Neural cell (in vitro differentiated cells): ENCODE measurements around the gene COG7. TPM values are rescaled to one million over a fixed set of nuclear protein-coding genes. Genes with fewer than 3 reads are reported as not detected.

Source experiments
- H2AFZ ChIP-seq: fragments of 200-600, 300-800 bp; sonication (generic), shearing (Covaris generic); 2 replicates; pipeline ENCODE4 v1.6.0; 2014; ENCODE audit warnings: low read depth, mild to moderate bottlenecking, antibody characterized with exemption, low read length, moderate library complexity
- H3F3A ChIP-seq: fragments of 200-600 bp; shearing (Covaris generic); 2 replicates; pipeline ENCODE4 v1.6.1; 2016; ENCODE audit warnings: mild to moderate bottlenecking, moderate library complexity, mixed read lengths, antibody characterized with exemption, low read length; ENCODE audit not compliant: insufficient read depth, poor library complexity, severe bottlenecking
- H3K27ac ChIP-seq: fragments of 200-600, 300-800 bp; sonication (generic), shearing (Covaris generic); 2 replicates; pipeline ENCODE4 v1.5.1; 2014; ENCODE audit warnings: mild to moderate bottlenecking, low read length, moderate library complexity
- H3K27me3 ChIP-seq: fragments of 300-800, 200-600 bp; sonication (generic), shearing (Covaris generic); 2 replicates; pipeline ENCODE4 v1.6.0; 2014; ENCODE audit warnings: mild to moderate bottlenecking, low read depth, low read length, moderate library complexity; ENCODE audit not compliant: insufficient read depth
- H3K36me3 ChIP-seq: fragments of 300-800, 200-600 bp; sonication (generic), shearing (Covaris generic); 2 replicates; pipeline ENCODE4 v1.5.1; 2014; ENCODE audit warnings: mild to moderate bottlenecking, antibody characterized with exemption, low read length, moderate library complexity; ENCODE audit not compliant: insufficient read depth
- H3K4me2 ChIP-seq: fragments of 300-800, 200-600 bp; sonication (generic), shearing (Covaris generic); 2 replicates; pipeline ENCODE4 v1.6.0; 2014; ENCODE audit warnings: mild to moderate bottlenecking, low read length
- H3K4me3 ChIP-seq: fragments of 300-800, 200-600 bp; sonication (generic), shearing (Covaris generic); 2 replicates; pipeline ENCODE4 v1.5.1; 2014; ENCODE audit warnings: mild to moderate bottlenecking, low read length, moderate library complexity
- H3K79me2 ChIP-seq: fragments of 200-600 bp; shearing (Covaris generic); replicated peaks from 2 replicates; pipeline ENCODE4 v1.6.0; 2014; ENCODE audit warnings: mild to moderate bottlenecking, low read length, moderate library complexity; ENCODE audit not compliant: insufficient read depth
- H3K9ac ChIP-seq: fragments of 300-800, 200-600 bp; sonication (generic), shearing (Covaris generic); 2 replicates; pipeline ENCODE4 v1.6.1; 2016; ENCODE audit warnings: mild to moderate bottlenecking, low read length, mixed read lengths
- H3K9me2 ChIP-seq: fragments of 200-600 bp; shearing (Covaris generic); 2 replicates; pipeline ENCODE4 v1.6.1; 2016; ENCODE audit warnings: mild to moderate bottlenecking, low read length, mixed read lengths; ENCODE audit not compliant: insufficient read depth
- H3K9me3 ChIP-seq: fragments of 200-600, 300-800 bp; sonication (generic), shearing (Covaris generic); 2 replicates; pipeline ENCODE4 v1.6.1; 2016; ENCODE audit warnings: mild to moderate bottlenecking, mixed run types, low read length, moderate library complexity, mixed read lengths
- H4K20me1 ChIP-seq: fragments of 200-600 bp; shearing (Covaris generic); 2 replicates; pipeline ENCODE4 v1.6.1; 2016; ENCODE audit warnings: mild to moderate bottlenecking, mixed run types; ENCODE audit not compliant: insufficient read depth
- EP300 ChIP-seq: fragments of 450-650 bp; conservative IDR thresholded peaks from 2 replicates; pipeline ENCODE4 v1.6.1; 2014; ENCODE audit warnings: antibody characterized with exemption, mild to moderate bottlenecking, moderate library complexity; ENCODE audit not compliant: poor library complexity, severe bottlenecking
- EZH2 ChIP-seq: fragments of 200-600, 300-800 bp; shearing (Covaris generic), sonication (generic); IDR thresholded peaks from 2 replicates; pipeline ENCODE4 v1.6.1; 2014; ENCODE audit warnings: antibody characterized with exemption, low read length, borderline replicate concordance, mild to moderate bottlenecking; ENCODE audit not compliant: insufficient read depth, poor library complexity, severe bottlenecking
- MXI1 ChIP-seq: fragments of 450-650 bp; conservative IDR thresholded peaks from 2 replicates; pipeline ENCODE4 v1.6.1; 2014; ENCODE audit warnings: antibody characterized with exemption, mild to moderate bottlenecking; ENCODE audit not compliant: poor library complexity, severe bottlenecking
- POLR2AphosphoS5 ChIP-seq: IDR thresholded peaks from 2 replicates; pipeline ENCODE4 v1.6.1; 2012
- RAD21 ChIP-seq: fragments of 450-650 bp; conservative IDR thresholded peaks from 2 replicates; pipeline ENCODE4 v1.6.1; 2014; ENCODE audit warnings: antibody characterized with exemption, mild to moderate bottlenecking, moderate library complexity
- SMC3 ChIP-seq: fragments of 450-650 bp; conservative IDR thresholded peaks from 2 replicates; pipeline ENCODE4 v1.6.1; 2014; ENCODE audit warnings: antibody characterized with exemption, mild to moderate bottlenecking, moderate library complexity; ENCODE audit not compliant: poor library complexity
- TAF1 ChIP-seq: IDR thresholded peaks from 2 replicates; pipeline ENCODE4 v1.6.1; 2012; ENCODE audit warnings: low read depth
- polyA plus RNA-seq: library from polyadenylated mRNA; depleted of rRNA; stranded (reverse); fragments of >200 nt; gene quantifications from 2 replicates; pipeline ENCODE4 v1.2.3, GENCODE V29; 2014
- TF ChIP-seq, protein P1 (sequence below): fragments of 450-650 bp; IDR thresholded peaks from 2 replicates; pipeline ENCODE4 v1.5.1; 2014; ENCODE audit warnings: antibody characterized with exemption, mild to moderate bottlenecking, moderate library complexity; ENCODE audit not compliant: poor library complexity, severe bottlenecking
- TF ChIP-seq, protein P2 (sequence below): IDR thresholded peaks from 2 replicates; pipeline ENCODE4 v1.6.1; 2012; ENCODE audit warnings: borderline replicate concordance

COG7 gene
- polyA plus RNA-seq, 1 donor from 2014 or later: 16.2 TPM

DNA sequence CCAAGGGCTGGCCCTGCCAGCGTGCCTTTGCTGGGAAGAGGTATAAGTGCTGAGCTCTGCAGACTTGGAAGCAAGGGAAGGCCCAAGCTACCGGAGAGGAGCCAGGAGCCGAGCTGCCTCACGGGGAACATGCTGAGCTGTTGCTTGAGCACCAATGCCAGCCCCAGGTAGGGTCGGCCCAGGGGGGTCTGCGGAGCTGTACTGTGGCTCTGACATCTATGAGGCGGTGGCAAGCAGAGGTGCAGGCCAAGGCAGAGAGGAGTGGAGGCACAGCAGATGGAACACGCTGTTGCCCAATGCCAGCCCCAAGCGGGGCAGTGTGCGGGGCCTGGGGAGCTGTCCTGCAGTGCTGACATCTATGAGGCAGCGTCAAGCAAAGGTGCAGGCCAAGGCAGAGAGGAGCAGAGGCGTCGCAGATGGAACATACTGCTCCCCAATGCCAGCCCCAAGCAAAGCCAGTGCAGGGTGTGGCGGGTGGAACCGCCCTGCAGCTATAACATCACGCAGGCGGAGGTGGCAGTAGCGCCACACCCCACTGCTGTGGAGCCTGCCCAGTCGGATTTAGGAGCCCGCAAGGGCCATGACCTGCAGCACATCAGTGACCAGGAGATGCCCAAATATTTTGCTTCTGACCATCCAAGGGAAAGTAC is 47.3 kb upstream of the COG7 start:
- no peaks in the 10 kb centered on the region for H4K20me1 ChIP-seq
- H3K9ac ChIP-seq: no peak overlapping the region
- no peaks in the 10 kb centered on the region for H3K27me3 ChIP-seq
- TF ChIP-seq EP300 (no peak), POLR2AphosphoS5 (no peak)
- TF ChIP-seq, protein P1, sequence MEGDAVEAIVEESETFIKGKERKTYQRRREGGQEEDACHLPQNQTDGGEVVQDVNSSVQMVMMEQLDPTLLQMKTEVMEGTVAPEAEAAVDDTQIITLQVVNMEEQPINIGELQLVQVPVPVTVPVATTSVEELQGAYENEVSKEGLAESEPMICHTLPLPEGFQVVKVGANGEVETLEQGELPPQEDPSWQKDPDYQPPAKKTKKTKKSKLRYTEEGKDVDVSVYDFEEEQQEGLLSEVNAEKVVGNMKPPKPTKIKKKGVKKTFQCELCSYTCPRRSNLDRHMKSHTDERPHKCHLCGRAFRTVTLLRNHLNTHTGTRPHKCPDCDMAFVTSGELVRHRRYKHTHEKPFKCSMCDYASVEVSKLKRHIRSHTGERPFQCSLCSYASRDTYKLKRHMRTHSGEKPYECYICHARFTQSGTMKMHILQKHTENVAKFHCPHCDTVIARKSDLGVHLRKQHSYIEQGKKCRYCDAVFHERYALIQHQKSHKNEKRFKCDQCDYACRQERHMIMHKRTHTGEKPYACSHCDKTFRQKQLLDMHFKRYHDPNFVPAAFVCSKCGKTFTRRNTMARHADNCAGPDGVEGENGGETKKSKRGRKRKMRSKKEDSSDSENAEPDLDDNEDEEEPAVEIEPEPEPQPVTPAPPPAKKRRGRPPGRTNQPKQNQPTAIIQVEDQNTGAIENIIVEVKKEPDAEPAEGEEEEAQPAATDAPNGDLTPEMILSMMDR: no peak
- no peak overlapping the region for H3K27ac ChIP-seq
- no peaks in the 10 kb centered on the region for H3K36me3 ChIP-seq
- H2AFZ ChIP-seq: no peak overlapping the region
- peaks cover 34% of the 10 kb centered on the region for H3K79me2 ChIP-seq
- H3K4me2 ChIP-seq: no peak overlapping the region
- no peaks in the 10 kb centered on the region for H3K9me3 ChIP-seq
- no peaks in the 10 kb centered on the region for H3F3A ChIP-seq
- no peaks in the 10 kb centered on the region for H3K9me2 ChIP-seq
- H3K4me3 ChIP-seq: no peak overlapping the region

DNA sequence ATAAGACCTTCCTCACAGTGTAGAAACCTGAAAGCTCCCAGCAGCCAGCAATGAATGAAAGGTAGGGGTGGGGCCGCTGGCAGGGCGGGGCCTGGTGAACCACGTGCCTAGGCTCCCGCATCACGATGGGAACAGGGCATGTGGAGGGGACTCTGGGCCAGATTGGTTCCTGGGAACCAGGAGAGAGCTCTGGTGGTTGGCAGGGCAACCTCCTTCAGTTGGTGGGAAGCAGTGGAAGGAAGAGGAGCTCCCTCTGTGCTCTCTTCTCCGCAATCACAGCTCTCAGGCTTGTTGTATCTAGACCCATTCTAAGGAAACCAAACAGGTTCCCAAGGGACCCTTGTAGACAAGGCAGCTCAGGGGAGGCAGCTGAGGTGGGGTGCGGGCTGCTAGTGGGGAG is 46.8 kb upstream of the COG7 start:
- TF ChIP-seq EP300 (no peak), POLR2AphosphoS5 (no peak), EZH2 (no peak), MXI1 (no peak), RAD21 (no peak), SMC3 (no peak), TAF1 (no peak)
- TF ChIP-seq, protein P2, sequence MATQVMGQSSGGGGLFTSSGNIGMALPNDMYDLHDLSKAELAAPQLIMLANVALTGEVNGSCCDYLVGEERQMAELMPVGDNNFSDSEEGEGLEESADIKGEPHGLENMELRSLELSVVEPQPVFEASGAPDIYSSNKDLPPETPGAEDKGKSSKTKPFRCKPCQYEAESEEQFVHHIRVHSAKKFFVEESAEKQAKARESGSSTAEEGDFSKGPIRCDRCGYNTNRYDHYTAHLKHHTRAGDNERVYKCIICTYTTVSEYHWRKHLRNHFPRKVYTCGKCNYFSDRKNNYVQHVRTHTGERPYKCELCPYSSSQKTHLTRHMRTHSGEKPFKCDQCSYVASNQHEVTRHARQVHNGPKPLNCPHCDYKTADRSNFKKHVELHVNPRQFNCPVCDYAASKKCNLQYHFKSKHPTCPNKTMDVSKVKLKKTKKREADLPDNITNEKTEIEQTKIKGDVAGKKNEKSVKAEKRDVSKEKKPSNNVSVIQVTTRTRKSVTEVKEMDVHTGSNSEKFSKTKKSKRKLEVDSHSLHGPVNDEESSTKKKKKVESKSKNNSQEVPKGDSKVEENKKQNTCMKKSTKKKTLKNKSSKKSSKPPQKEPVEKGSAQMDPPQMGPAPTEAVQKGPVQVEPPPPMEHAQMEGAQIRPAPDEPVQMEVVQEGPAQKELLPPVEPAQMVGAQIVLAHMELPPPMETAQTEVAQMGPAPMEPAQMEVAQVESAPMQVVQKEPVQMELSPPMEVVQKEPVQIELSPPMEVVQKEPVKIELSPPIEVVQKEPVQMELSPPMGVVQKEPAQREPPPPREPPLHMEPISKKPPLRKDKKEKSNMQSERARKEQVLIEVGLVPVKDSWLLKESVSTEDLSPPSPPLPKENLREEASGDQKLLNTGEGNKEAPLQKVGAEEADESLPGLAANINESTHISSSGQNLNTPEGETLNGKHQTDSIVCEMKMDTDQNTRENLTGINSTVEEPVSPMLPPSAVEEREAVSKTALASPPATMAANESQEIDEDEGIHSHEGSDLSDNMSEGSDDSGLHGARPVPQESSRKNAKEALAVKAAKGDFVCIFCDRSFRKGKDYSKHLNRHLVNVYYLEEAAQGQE: no peak
- TF ChIP-seq, protein P1: no peak
- Histone ChIP-seq H3K9me2 (no peaks in the 10 kb centered on the region), H3K9ac (no peak overlapping the region), H3K27ac (no peak overlapping the region), H2AFZ (no peak overlapping the region), H3K27me3 (no peaks in the 10 kb centered on the region), H4K20me1 (no peaks in the 10 kb centered on the region), H3K79me2 (peaks cover 34% of the 10 kb centered on the region), H3K36me3 (no peaks in the 10 kb centered on the region), H3F3A (no peaks in the 10 kb centered on the region), H3K4me3 (no peak overlapping the region), H3K4me2 (no peak overlapping the region), H3K9me3 (no peaks in the 10 kb centered on the region)
